Measurements from ENCODE around the gene KDF1.
"Not testable (repeated sequence)": the region's sequence is repeated elsewhere in the genome, so short reads cannot be mapped to it uniquely, and the experiment has no call there.

The KDF1 gene

DNA sequence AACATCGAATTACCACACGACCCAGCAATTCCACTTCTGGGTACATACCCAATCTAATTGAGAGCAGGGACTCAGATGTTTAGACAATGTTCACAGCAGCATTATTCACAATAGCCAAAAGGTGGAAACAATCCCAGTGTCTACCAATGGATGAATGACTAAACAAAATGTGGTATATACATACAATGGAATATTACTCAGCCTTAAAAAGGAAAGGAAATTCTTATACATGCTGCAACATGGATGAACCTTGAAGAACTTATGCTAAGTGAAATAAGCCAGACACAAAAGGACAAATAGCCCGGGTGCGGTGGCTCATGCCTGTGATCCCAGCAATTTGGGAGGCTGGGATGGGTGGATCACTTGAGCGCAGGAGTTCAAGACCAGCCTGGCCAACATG, 6.9 kb downstream of the KDF1 start:
- DNase-seq, result no peak

GRCh38 chr1:26951821-26952497, 8.3 kb downstream of the KDF1 start:
- DNase-seq, result no peak

DNA sequence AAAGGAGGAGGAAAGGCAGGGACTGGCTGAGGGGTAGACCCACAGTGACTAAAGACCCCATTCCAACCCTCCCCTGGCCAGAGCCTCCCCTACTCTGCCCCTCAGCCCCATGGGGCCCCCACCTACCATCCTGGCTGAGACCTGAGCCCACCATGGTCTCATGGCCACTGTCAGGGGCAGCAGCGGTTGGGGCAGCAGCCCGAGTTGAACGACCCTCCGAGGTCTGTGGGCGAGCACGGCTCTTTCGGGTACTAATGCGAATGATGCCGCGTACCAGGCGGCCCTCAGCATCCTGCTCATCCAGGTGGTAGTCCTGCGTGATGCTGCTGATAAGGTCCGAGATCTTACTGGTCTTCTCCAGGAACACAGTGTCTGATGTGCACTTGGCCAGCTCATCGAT, 9.1 kb downstream of the KDF1 start:
- no peak for DNase-seq

DNA sequence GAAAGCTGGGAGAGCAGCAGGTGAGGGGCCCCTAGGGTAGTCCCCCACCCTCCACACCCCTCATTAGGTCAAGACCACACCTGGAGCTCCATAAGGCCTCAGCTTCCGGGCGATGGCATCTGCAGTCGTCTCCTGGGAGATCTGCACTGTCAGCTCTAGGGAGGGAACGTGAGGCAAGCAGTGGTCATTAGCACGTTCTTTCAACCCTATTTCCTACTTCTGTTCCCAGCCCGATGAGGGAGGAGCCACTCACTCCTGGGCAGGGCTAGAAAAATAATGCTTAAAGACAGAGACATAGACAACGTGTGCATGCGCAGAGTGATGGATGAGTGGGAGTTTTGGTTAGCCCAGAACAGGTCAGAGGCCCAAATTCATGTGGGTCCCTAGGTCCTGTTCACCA, 9.7 kb downstream of the KDF1 start:
- DNase-seq, result no peak

GRCh38 chr1:26949926-26950319, 10.3 kb downstream of the KDF1 start:
- no peak for DNase-seq

- peak in 1 of 2 experiments; percentile 19 for DNase-seq
Measured at GRCh38 chr1:26949266-26949925, 10.9 kb downstream of the KDF1 start.

DNA sequence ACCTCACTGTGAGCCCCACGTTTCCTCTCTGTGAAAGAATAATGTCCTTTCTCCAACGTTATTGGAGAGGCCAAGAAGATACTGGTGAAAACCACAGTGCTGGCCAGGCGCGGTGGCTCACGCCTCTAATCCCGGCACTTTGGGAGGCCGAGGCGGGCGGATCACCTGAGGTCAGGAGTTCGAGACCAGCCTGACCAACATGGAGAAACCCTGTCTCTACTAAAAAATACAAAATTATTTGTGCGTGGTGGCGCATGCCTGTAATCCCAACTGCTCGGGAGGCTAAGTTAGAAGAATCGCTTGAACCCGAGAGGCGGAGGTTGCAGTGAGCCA, 11.6 kb downstream of the KDF1 start:
- not testable (repeated sequence) for DNase-seq

DNA sequence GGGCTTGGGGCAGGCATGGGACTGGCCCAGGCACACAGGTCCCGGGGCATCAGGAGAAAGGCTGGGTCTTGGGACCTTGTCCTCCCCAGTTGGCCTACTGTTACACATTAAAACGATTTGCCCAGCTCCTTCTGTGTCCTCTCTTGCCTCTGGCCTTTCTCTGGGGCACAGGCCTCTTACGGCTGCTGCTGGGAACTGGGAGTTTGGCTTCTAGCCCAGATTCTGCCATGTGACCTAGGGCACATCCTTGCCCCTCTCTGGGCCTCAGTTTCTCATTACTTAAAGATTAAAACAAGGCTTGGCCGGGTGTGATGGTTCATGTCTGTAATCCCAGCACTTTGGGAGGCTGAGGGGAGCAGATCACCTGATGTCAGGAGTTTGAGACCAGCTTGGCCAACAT, 14.0 kb downstream of the KDF1 start:
- DNase-seq, result no peak

- no peak for DNase-seq
Measured at GRCh38 chr1:26945728-26946127, 14.5 kb downstream of the KDF1 start.

- no peak for DNase-seq
Measured at GRCh38 chr1:26945138-26945537, 15.1 kb downstream of the KDF1 start.

- no peak for DNase-seq
Measured at GRCh38 chr1:26942656-26943055, 17.6 kb downstream of the KDF1 start.

DNA sequence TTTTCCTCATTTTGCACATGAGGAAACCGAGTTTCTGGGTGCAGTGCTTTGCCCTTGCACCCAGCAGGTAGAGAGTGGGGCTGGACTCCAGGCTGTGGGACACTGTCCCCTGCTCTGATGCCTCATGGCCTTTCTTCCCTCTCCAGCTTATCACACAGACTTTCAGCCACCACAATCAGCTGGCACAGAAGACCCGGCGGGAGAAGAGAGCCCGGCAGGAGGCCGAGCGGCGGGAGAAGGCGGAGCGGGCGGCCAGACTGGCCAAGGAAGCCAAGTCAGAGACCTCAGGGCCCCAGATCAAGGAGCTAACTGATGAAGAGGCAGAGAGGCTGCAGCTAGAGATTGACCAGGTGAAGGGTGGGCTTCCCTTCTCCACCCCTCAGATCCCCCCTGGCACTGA, 19.0 kb downstream of the KDF1 start:
- no peak for DNase-seq

DNA sequence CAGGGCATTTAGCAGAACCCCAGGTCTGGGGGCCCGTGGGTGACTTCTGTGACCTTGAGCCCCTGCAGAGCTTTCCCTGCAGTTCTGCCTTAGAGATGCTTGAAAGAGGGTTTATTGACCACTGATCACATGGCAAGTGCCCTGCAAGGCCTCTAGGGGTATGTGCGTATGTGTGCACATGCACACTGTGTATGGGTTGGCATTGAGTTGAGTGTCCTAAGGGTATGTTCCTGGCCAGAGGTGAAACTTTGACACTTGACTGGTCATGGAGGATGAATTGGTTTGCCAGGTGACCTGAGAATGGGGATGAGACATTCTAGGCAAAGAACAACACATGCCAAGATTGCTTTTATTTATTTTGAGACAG, 21.6 kb downstream of the KDF1 start:
- no peak for DNase-seq

GRCh38 chr1:26938004-26938658, 22.1 kb downstream of the KDF1 start:
- DNase-seq, result no peak

- DNase-seq, result no peak
Measured at GRCh38 chr1:26936823-26937222, 23.4 kb downstream of the KDF1 start.

GRCh38 chr1:26932531-26932930, 27.7 kb downstream of the KDF1 start:
- no peak for DNase-seq

GRCh38 chr1:26923711-26924110, 36.6 kb downstream of the KDF1 start:
- no peak for DNase-seq

DNA sequence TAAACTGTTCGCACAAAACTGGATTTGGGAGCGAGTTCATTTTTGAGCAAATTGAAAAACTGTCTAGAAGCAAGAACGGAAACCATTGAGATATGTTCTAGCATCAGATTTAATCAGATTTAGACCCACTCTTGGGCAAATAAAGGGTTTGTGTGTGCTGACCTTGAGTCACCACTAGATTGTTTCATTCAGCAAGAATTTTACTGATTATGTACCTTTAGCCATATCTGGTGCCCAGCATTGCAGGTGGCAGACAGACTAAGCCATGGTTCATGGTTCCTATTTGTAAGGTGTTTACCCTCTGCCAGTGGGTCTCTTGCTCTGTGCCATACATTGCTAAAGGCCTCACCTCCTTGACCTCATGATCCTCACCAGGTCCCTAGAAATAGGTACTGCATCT, 37.4 kb downstream of the KDF1 start:
- DNase-seq, result no peak

- no peak for DNase-seq
Measured at GRCh38 chr1:26922431-26922729, 37.9 kb downstream of the KDF1 start.

GRCh38 chr1:26921540-26922430, 38.5 kb downstream of the KDF1 start, which contains the start of gene NUDC:
NUDC (plus strand) TSS chr1:26921743; CDS start chr1:26921849, 106 bp downstream.
- peak; percentile 92 to 98 for DNase-seq

DNA sequence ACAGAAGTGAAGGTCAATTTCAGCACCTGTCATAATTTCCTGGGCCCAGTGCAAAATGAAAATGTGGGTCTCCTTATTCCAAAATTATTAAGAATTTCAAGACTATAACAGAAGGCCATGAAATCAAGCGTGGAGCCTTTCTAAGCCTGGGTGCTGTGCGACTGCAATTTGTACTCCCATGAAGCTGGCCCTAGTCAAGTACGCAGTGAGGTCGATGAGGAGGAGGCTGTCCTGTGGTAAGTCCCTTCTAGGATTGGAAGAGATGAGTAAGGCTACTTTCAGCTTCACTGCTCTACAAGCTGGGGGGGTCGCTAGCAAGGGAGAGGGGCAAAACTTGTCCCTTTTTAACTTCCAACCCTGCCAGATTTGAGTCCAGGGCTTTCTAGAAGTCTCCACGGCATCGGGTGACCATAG, 39.1 kb downstream of the KDF1 start:
- no peak for DNase-seq

- peak in 1 of 2 experiments; percentile 17 for DNase-seq
Measured at GRCh38 chr1:26915204-26915842, 44.9 kb downstream of the KDF1 start.

Measured in NCI-H446 (cell line).